Ishikawa (cell line): ENCODE data around the gene FOXA3.

Source experiments
- CREB1 ChIP-seq: IDR thresholded peaks from 2 replicates; pipeline ENCODE4 v1.6.1; 2012; ENCODE audit warnings: low read depth
- EP300 ChIP-seq: IDR thresholded peaks from 2 replicates; pipeline ENCODE4 v1.6.1; 2012; ENCODE audit warnings: borderline replicate concordance
- FOXM1 ChIP-seq: IDR thresholded peaks from 2 replicates; pipeline ENCODE4 v1.6.1; 2012; ENCODE audit warnings: low read depth, borderline replicate concordance
- RAD21 ChIP-seq: IDR thresholded peaks from 2 replicates; pipeline ENCODE4 v1.6.1; 2012; ENCODE audit warnings: low read depth
- TCF12 ChIP-seq: IDR thresholded peaks from 2 replicates; pipeline ENCODE4 v1.6.1; 2012; ENCODE audit warnings: low read depth
- YY1 ChIP-seq: IDR thresholded peaks from 2 replicates; pipeline ENCODE4 v1.6.1; 2012; ENCODE audit warnings: low read depth
- TF ChIP-seq, protein P1 (sequence below): IDR thresholded peaks from 2 replicates; pipeline ENCODE4 v1.6.1; 2012

DNA sequence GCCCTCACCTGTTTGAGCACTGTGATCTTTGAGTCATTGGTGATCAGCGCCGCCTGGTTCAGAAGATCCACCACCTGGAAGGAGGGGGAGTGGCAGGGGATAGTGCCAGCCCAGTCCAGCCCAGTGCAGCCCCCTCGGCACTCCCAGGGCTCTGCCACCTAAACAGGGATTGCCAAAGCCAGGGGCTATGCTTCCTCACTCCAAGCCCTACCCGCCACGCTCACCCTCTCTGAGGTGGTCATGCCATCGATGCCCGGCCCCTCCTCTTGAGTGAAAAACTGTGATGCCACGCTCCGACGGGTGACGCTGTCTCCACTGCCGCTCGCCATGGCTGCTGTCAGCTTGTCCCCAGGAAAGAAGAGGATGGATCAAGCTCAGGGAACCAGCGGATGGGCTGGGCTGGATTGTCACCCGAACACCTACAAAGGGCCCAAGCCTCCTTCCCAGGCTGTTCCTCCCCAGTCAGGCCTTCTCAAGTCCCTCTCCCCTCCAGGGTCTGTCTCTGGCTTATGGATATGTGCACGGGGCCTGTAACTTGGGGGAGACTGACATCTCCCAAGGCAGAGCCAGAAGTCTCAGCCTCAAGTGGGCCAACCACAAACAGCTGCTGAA, 9.9 kb upstream of the FOXA3 start:
- TF ChIP-seq FOXM1 (no peak), RAD21 (no peak), EP300 (no peak), YY1 (no peak), TCF12 (no peak), CREB1 (no peak)
- TF ChIP-seq, protein P1, sequence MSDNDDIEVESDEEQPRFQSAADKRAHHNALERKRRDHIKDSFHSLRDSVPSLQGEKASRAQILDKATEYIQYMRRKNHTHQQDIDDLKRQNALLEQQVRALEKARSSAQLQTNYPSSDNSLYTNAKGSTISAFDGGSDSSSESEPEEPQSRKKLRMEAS = no peak
